Left colon (tissue), 2 donors: ENCODE measurements around the gene CYP2B6. TPM values are rescaled to one million over a fixed set of nuclear protein-coding genes. Genes with fewer than 3 reads are reported as not detected.
A peak's percentile ranks its signal among the peaks of the same experiment; 100 is the strongest.
"Not testable (repeated sequence)": the region's sequence is repeated elsewhere in the genome, so short reads cannot be mapped to it uniquely, and the experiment has no call there.

ENCODE experiments used
- ATAC-seq: fragments of 200-7000 bp; cut with Tn5 transposase; one replicate; pipeline ENCODE4 v1.9.1; 2020; ENCODE audit warnings: mild to moderate bottlenecking, moderate library complexity
- DNase-seq, 2 donors: peaks; one replicate each; pipeline ENCODE4 v3.0.0-alpha.2; 2020
- intact Hi-C, 2 donors: fragments of 100-400 bp; cut with DNase I in 1 of 2; cut with micrococcal nuclease in 1 of 2; formaldehyde crosslinking; loops; one replicate each; pipeline versions ENCODE4 v1.11.2 to v1.14.0; 2022; cut with DNase I, micrococcal nuclease
- long read RNA-seq: library from polyadenylated mRNA; unstranded; transcript quantifications from one replicate; pipeline ENCODE4 v2.0.0, GENCODE V29; 2021
- total RNA-seq, 2 donors: library from RNA; stranded (reverse); fragmentation: NEBNext Ultra II Directional; extraction: Animal tissue kit (Norgen Biotek cat#: 25700); gene quantifications; one replicate each; pipeline ENCODE4 v1.2.1, GENCODE V29; 2021
- donor health status: DM: no; HTN: no; CAD: no.
- donor health status: DM: yes; HTN: yes; CAD: no.

The CYP2B6 gene
- 1 to 10 TPM; 4.6 to 5.1 TPM for total RNA-seq
- long read RNA-seq, result 0 reads

DNA sequence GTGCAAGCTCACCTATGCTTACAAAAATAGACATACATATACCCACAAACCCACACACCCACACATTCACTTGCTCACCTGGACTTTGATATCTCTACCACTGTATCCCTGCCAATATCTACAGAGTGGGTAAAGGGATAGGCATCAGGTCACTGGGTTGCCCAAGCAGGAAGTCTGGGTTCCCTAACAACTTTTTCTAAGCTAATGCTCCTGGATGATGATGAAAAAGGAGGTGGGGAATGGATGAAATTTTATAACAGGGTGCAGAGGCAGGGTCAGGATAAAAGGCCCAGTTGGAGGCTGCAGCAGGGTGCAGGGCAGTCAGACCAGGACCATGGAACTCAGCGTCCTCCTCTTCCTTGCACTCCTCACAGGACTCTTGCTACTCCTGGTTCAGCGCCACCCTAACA lies at the start of gene CYP2B6:
Gene CYP2B6 (plus strand): TSS at position 311 of the 410 bp plus-strand sequence. CDS start 24 bp downstream, at position 335.
- ATAC-seq (peak; percentile 97), DNase-seq (peak; percentile 34 to 42)
- intact Hi-C loops, result no loop called here

GRCh38 chr19:40941481-40942219 lies 49.4 kb upstream of the CYP2B6 start:
- intact Hi-C loops, result no loop called here
- no peak for DNase-seq
- no peak for ATAC-seq

DNA sequence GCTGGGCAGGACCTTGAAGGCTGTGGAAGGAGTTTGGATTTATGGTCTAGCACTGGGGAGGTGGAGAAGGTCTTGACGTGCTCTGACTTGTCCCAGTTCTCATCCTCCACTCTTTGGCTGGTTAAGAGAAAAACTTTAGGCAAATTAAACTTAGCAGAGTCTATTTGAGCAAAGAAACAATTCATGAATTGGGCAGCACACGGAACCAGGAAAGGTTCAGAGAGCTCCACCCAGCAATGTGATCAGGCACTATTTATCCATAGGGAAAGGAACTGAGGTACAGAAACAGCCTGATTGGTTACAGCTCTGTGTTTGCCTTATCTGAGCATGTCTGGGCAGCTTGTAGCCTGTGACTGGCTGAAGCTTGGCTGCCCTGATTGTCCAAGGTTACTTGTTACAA lies 45.4 kb upstream of the CYP2B6 start:
- intact Hi-C loops, result no loop called here
- ATAC-seq (no peak), DNase-seq (no peak)

- ATAC-seq (no peak), DNase-seq (no peak)
- intact Hi-C loops, result no loop called here
These were observed 44.0 kb upstream of the CYP2B6 start for GRCh38 chr19:40947114-40947513.

DNA sequence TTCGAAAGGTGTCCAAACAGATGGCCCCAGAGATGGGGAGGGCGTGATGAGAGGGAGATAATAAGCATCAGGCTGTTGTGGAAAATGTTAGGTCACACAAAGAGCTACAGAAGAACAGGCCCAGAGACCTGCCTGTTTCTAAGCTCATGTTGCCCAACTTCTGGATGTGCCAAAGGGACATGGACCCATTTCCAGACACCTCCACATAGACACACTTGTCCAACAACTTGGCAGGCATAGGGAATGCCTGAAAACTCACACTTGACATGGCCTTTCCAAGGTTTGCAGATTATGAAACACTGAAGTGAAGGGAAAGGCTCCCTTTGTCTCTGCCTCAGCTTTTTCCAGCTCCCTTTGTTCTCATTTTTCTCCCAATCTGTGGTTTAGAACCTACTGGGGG lies 43.5 kb upstream of the CYP2B6 start:
- ATAC-seq, result no peak

GRCh38 chr19:40948580-40949299 lies 42.3 kb upstream of the CYP2B6 start:
- no peak for ATAC-seq
- intact Hi-C loops, result no loop called here
- no peak for DNase-seq

More for the DNA sequence above, 43.5 kb upstream of the CYP2B6 start:
- DNase-seq, result no peak
- intact Hi-C loops, result no loop called here

DNA sequence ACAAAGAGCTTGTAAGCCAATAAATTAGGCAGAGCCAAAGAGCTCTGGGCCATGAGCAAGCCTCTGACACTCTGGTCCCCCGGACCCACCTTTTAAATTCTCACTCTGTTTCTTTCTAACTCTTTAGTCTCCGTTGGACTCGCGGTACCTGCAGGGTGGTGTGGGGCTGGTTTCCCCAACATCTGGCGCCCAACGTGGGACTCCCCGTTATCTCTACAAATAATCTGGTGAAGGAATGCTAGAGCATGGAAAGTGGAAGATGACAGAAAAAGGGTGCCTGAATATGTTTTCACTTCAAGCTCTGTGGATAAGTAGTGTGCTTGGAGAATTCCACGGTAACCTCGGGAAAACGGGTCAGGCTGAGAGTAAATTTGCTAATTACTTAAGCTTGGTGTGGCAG lies 36.5 kb upstream of the CYP2B6 start:
- intact Hi-C loops, result no loop called here
- DNase-seq (no peak), ATAC-seq (no peak)

GRCh38 chr19:40959338-40959737 lies 31.7 kb upstream of the CYP2B6 start:
- DNase-seq, result no peak
- ATAC-seq, result no peak
- intact Hi-C loops, result no loop called here

GRCh38 chr19:40960062-40960685 lies 30.9 kb upstream of the CYP2B6 start:
- intact Hi-C loops, result no loop called here
- no peak for DNase-seq
- peak; percentile 78 for ATAC-seq

- DNase-seq, result no peak
- intact Hi-C loops, result no loop called here
- ATAC-seq, result no peak
These were observed 30.3 kb upstream of the CYP2B6 start for GRCh38 chr19:40960780-40961179.

- intact Hi-C loops, result no loop called here
- ATAC-seq, result no peak
- no peak for DNase-seq
These were observed 28.6 kb upstream of the CYP2B6 start for GRCh38 chr19:40962460-40962961.

DNA sequence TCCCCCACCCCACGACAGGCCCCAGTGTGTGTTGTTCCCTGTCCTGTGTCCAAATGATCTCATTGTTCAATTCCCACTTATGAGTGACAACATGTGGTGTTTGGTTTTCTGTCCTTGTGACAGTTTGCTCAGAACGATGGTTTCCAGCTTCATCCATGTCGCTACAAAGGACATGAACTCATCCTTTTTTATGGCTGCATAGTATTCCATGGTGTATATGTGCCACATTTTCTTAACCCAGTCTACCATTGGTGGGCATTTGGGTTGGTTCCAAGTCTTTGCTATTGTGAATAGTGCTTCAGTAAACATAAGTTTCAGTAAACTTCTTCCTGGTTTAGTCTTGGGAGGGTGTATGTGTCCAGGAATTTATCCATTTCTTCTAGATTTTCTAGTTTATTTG lies 26.7 kb upstream of the CYP2B6 start:
- ATAC-seq, intact Hi-C loops, DNase-seq: not testable (repeated sequence)

DNA sequence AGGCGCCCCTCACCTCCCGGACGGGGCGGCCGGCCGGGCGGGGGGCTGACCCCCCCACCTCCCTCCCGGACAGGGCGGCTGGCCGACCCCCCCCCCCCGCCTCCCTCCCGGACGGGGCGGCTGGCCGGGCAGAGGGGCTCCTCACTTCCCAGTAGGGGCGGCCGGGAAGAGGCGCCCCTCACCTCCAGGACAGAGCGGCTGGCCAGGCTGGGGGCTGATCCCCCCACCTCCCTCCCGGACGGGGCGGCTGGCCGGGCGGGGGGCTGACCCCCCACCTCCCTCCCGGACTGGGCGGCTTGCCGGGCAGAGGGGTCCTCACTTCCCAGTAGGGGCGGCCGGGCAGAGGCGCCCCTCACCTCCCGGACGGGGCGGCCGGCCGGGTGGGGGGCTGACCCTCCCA lies 25.7 kb upstream of the CYP2B6 start:
- ATAC-seq, DNase-seq, intact Hi-C loops: not testable (repeated sequence)

- ATAC-seq, DNase-seq, intact Hi-C loops: not testable (repeated sequence)
These were observed 24.5 kb upstream of the CYP2B6 start for GRCh38 chr19:40966591-40966990.

DNA sequence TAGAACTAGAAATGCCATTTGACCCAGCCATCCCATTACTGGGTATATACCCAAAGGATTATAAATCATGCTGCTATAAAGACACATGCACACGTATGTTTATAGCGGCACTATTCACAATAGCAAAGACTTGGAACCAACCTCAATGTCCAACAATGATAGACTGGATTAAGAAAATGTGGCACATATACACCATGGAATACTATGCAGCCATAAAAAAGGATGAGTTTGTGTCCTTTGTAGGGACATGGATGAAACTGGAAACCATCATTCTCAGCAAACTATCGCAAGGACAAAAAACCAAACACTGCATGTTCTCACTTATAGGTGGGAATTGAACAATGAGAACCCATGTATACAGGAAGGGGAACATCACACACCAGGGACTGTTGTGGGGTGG lies 23.0 kb upstream of the CYP2B6 start:
- ATAC-seq, intact Hi-C loops, DNase-seq: not testable (repeated sequence)

DNA sequence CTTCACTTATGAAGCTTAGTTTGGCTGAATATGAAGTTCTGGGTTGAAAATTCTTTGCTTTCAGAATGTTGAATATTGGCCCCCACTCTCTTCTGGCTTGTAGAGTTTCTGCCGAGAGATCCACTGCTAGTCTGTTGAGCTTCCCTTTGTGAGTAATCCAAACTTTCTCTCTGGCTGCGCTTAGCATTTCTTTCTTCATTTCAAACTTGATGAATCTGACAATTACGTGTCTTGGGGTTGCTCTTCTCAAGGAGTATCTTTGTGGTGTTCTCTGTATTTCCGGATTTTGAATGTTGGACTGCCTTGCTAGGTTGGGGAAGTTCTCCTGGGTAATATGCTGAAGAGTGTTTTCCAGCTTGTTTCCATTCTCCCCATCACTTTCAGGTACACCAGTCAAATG lies 21.4 kb upstream of the CYP2B6 start:
- DNase-seq, intact Hi-C loops, ATAC-seq: not testable (repeated sequence)

GRCh38 chr19:40970396-40971345 lies 20.4 kb upstream of the CYP2B6 start:
- DNase-seq, intact Hi-C loops, ATAC-seq: not testable (repeated sequence)

DNA sequence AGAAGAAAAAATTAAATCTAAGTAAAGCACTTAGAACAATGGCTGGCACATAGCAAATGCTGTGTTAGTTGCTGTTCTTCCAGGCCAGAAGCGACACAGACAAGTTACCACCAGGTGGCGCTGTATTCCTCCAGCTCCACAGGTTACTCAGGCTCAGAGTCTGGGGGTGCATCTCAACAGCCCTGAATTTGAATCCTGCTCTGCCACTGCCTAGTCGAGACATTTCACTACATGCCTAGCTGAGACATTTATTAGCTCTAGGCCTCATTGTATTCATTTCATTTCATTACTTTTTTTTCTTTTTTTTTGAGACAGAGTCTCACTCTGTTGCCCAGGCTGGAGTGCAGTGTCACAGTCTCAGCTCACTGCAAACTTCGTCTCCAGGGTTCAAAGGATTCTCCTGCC lies 16.4 kb upstream of the CYP2B6 start:
- ATAC-seq, result peak; percentile 90
- intact Hi-C loops, result loop anchor here in 1 of 2 donors (5.0 kb wide), 1 partner anchor 168 kb away; no protein-coding TSS in a partner anchor

More for the DNA sequence above, 16.4 kb upstream of the CYP2B6 start:
- DNase-seq, result peak; percentile 63 to 83
